Endothelial cell of umbilical vein (primary cell): ENCODE results near the gene MCFD2.

ENCODE experiments used
- EZH2 ChIP-seq: IDR thresholded peaks from 2 replicates; pipeline ENCODE4 v1.6.1; 2012; ENCODE audit warnings: borderline replicate concordance, low read depth, mild to moderate bottlenecking, moderate library complexity, low read length, inconsistent platforms; ENCODE audit not compliant: severe bottlenecking
- FOS ChIP-seq: IDR thresholded peaks from 2 replicates; pipeline ENCODE4 v1.6.1; 2011; ENCODE audit warnings: mild to moderate bottlenecking, low read length, moderate library complexity, borderline replicate concordance; ENCODE audit not compliant: insufficient read depth
- GATA2 ChIP-seq: IDR thresholded peaks from 2 replicates; pipeline ENCODE4 v1.7.0; 2011; ENCODE audit warnings: low read depth, mild to moderate bottlenecking, moderate library complexity, mixed read lengths, low read length; ENCODE audit not compliant: insufficient read length, insufficient read depth
- JUN ChIP-seq: IDR thresholded peaks from 2 replicates; pipeline ENCODE4 v1.6.1; 2011; ENCODE audit warnings: borderline replicate concordance, low read depth; ENCODE audit not compliant: insufficient read length, insufficient read depth
- MYC ChIP-seq: IDR thresholded peaks from one replicate; pipeline ENCODE4 v1.6.1; 2011; ENCODE audit warnings: mild to moderate bottlenecking, low read depth, low read length
- POLR2A ChIP-seq: IDR thresholded peaks from 2 replicates; pipeline ENCODE4 v1.6.1; 2012; ENCODE audit warnings: low read depth, mild to moderate bottlenecking, control low read depth, low read length
- POLR2AphosphoS5 ChIP-seq: IDR thresholded peaks from 2 replicates; pipeline ENCODE4 v1.6.1; 2012; ENCODE audit warnings: low read depth, mild to moderate bottlenecking, control low read depth, low read length, moderate library complexity; ENCODE audit not compliant: insufficient read depth
- TF ChIP-seq, protein P1 (sequence below), 2 donors: IDR thresholded peaks; 1 replicate in 1 of 2; 2 replicates in 1 of 2; pipeline ENCODE4 v1.5.1; 2011; ENCODE audit warnings: low read length in 2 of 2, mild to moderate bottlenecking in 2 of 2, moderate library complexity in 2 of 2, control low read depth in 1 of 2, inconsistent platforms in 1 of 2, low read depth in 1 of 2; ENCODE audit not compliant: insufficient read depth in 1 of 2; ENCODE audit errors: extremely low read depth in 1 of 2
- TF ChIP-seq, protein P2 (sequence below): IDR thresholded peaks from 2 replicates; pipeline ENCODE4 v1.6.1; 2011; ENCODE audit not compliant: insufficient read depth, insufficient read length

DNA sequence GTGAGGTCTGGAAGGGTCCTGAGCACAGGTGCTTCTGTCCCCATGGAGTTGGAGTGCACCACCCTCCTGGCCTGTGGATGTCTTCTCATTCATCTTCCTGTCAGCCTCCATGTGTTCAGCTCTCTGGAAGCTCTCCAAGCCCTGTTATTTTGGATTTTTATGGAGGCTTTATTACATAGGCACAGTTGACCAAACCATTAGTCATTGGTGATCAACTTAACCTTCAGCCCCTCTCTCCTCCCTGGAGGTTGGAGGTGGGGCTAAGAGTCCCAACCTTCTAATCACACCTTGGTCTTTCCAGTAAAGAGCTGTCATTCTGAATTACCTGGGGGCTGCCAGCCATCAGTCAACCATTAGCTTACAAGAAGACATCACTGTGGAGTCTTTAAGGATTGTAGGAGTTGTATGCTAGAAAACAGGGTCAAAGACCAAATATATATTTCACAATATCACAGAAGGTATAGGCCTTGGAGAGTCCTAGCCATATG lies 7.5 kb upstream of the MCFD2 start:
- TF ChIP-seq JUN (no peak), POLR2A (no peak), EZH2 (no peak), POLR2AphosphoS5 (no peak), FOS (peak; percentile 54), MYC (no peak), GATA2 (no peak)
- TF ChIP-seq, protein P1, sequence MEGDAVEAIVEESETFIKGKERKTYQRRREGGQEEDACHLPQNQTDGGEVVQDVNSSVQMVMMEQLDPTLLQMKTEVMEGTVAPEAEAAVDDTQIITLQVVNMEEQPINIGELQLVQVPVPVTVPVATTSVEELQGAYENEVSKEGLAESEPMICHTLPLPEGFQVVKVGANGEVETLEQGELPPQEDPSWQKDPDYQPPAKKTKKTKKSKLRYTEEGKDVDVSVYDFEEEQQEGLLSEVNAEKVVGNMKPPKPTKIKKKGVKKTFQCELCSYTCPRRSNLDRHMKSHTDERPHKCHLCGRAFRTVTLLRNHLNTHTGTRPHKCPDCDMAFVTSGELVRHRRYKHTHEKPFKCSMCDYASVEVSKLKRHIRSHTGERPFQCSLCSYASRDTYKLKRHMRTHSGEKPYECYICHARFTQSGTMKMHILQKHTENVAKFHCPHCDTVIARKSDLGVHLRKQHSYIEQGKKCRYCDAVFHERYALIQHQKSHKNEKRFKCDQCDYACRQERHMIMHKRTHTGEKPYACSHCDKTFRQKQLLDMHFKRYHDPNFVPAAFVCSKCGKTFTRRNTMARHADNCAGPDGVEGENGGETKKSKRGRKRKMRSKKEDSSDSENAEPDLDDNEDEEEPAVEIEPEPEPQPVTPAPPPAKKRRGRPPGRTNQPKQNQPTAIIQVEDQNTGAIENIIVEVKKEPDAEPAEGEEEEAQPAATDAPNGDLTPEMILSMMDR (IDR thresholded peaks at IDR 0.05; ENCODE audit: extremely low read depth in 1 of 2, insufficient read depth in 1 of 2, low read depth in 1 of 2, low read length in 2 of 2): no peak
- TF ChIP-seq, protein P2, sequence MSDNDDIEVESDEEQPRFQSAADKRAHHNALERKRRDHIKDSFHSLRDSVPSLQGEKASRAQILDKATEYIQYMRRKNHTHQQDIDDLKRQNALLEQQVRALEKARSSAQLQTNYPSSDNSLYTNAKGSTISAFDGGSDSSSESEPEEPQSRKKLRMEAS: no peak
